T follicular helper cell (primary cell): ENCODE data around the gene IL6.
"Not testable (repeated sequence)": the region's sequence is repeated elsewhere in the genome, so short reads cannot be mapped to it uniquely, and the experiment has no call there.

Source experiments
- DNase-seq: peaks from one replicate; pipeline ENCODE4 v3.0.0-alpha.2; 2020; ENCODE audit warnings: low read depth

Gene IL6

GRCh38 chr7:22703978-22704610 lies 22.9 kb upstream of the IL6 start:
- DNase-seq = not testable (repeated sequence)

DNA sequence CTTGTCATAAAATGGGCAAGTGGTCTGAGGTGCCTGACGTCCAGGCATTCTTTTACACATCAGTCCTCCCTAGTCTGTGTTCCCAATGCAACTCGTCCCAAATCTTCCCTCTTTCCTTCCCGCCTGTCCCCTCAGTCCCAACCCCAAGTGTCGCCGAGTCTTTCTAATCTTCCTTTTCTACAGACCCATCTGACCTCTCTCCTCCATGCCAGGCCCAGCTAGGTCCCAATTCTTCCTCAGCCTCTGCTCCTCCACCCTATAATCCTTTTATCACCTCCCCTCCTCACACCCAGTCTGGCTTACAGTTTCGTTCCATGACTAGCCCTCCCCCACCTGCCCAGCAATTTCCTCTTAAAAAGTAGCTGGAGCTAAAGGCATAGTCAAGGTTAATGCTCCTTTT lies 22.3 kb upstream of the IL6 start:
- DNase-seq = not testable (repeated sequence)

GRCh38 chr7:22705874-22706273 lies 21.1 kb upstream of the IL6 start:
- not testable (repeated sequence) for DNase-seq

DNA sequence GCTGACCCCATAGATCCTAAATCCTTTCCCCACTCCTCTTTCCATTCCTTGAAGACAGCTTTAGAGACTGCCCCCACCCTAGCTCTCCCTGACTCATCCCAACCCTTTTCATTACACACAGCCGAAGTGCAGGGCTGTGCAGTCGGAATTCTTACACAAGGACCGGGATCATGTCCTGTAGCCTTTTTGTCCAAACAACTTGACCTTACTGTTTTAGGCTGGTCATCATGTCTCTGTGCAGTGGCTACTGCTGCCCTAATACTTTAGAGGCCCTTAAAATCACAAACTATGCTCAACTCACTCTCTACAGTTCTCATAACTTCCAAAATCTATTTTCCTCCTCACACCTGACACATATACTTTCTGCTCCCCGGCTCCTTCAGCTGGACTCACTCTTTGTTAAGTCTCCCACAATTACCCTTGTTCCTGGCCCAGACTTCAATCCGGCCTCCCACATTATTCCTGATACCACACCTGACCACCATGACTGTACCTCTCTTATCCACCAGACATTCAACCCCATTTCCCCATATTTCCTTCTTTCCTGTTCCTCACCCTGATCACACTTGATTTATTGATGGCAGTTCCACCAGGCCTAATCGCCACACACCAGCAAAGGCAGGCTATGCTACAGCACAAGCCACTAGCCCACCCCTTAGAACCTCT lies 19.8 kb upstream of the IL6 start:
- not testable (repeated sequence) for DNase-seq

DNA sequence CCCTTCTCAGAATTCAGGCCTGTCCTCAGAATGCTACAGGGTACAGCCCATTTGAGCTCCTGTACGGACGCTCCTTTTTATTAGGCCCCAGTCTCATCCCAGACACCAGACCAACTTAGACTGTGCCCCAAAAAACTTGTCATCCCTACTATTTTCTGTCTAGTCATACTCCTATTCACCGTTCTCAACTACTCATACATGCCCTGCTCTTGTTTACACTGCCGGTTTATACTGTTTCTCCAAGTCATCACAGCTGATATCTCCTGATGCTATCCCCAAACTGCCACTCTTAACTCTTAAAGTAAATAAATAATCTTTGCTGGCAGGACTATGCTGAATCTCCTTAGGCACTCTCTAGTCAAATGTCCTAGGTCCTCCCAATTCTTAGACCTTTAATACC lies 18.8 kb upstream of the IL6 start:
- not testable (repeated sequence) for DNase-seq

GRCh38 chr7:22708677-22709061 lies 18.3 kb upstream of the IL6 start:
- DNase-seq = not testable (repeated sequence)

- not testable (repeated sequence) for DNase-seq
Measured at GRCh38 chr7:22709062-22709829, 17.8 kb upstream of the IL6 start.

- no peak for DNase-seq
Measured at GRCh38 chr7:22709857-22710256, 17.1 kb upstream of the IL6 start.

- DNase-seq = no peak
Measured at GRCh38 chr7:22712999-22713398, 14.0 kb upstream of the IL6 start.

DNA sequence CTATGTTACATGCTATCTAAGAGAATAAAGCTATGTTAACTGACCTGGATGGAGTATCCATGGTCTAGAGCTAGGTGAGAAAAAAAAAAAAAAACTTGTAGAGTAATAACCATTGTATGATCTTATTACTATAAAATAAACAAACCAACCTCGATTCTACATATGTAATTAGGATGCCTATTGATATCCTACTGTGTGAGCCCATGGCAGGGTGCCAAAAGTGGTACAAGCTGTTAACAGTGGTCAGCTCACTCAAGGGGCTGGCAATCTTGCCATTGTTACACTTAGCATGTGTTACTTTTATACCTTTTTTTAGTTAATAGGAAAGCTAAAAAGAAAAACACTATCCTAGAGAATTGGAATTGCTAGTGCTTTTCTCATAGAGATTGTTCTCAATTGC lies 13.5 kb upstream of the IL6 start:
- DNase-seq = no peak

- DNase-seq = no peak
Measured at GRCh38 chr7:22715969-22716368, 11.0 kb upstream of the IL6 start.

- no peak for DNase-seq
Measured at GRCh38 chr7:22717760-22718159, 9.2 kb upstream of the IL6 start.

DNA sequence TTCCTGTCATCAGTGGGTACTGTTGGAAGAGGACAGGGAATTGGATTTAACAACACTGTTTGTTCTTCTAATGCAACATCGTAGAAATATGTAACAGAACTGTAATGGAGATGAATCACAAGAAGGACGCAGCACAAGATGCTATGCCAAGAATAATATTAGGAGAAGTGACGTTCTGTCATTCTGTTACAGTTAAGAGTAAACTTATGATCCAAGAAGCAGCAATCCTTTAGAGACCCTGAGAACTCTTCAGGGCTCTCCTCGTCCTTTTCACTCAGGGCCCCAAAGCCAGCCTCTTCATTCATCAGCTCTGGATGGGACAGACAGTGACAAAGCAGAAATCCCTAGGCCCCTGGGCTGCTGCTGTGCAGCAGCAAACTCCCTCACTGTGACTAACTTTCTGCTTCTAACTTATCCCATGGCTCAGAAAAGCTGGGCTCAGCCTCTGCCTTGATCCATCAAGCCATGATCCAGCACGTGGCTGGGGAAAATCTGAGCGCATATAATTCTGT lies 8.7 kb upstream of the IL6 start:
- no peak for DNase-seq

DNA sequence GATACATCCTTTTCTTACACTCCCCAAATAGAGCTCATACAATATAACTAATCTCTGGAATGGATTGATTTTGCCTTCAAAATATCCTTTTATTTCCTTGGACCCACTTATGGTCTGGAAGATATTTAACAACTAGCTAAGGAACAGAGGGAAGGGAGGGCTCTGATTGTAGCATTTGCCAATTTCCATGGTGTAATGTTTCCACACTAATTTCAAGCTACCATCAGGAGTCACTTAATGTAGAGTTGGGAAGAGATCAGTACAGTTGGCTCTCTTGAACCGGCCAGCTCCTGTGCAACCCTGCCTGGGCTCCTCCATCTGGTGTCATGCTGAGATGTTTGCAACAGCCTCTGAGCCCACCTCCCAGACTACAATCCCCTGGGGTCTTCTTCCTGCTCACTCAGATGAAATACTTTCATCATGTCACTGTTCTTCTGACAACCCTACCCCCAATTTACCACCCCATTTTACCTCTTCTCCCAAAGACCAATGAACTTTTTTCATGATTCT lies 8.0 kb upstream of the IL6 start:
- no peak for DNase-seq

- DNase-seq = no peak
Measured at GRCh38 chr7:22720791-22721786, 5.9 kb upstream of the IL6 start.

DNA sequence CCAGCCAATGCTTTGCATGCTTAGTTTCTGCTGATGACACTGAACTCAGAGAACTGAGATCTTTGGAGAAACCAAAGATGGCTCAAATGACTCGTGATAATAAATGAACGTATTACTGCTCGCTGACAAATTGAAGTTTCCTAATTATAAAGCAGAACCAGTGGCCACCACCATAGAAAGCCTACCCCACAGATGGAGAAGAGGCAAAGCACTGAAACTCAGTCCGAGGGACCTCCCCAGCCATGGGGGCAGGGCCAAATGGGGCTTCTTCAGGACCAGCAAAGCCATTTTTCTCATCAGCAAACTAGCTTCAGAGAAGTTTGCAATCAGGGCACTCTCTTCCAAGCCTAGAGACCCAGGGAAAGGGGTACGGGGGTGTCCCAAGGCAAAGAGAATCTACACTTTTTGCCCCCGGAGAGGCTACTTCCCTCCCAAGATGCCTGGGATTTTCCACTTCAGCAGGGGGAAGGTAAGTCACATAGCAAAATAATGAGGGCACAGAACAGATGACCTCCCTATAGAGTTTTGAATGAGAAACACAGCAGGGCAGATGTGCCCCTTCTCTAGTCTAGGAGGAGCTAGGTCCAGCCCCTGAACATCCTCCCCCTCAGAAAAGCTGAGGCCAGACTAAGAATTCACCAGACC lies 4.3 kb upstream of the IL6 start:
- DNase-seq = no peak

- DNase-seq = no peak
Measured at GRCh38 chr7:22723181-22723601, 3.8 kb upstream of the IL6 start.

- no peak for DNase-seq
Measured at GRCh38 chr7:22723637-22724036, 3.4 kb upstream of the IL6 start.

DNA sequence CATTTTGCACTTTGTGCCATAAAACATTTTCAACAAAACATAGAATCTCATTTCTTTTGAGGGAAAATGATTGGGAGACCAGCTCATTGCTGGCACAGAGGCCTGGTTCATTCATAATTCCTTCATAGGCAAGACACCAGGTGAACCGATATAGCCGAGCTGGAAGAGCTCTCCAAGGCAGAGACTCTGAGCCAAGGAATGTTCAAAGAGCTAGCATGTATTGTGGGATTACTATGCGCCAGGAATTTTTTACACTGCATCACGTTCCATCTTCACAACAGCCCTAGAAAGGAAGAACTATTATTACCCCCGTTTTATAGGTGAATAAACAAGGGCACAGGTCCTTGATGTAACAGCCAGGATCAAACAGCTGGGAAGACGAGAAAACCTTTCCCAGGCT lies 2.1 kb upstream of the IL6 start:
- DNase-seq = no peak

DNA sequence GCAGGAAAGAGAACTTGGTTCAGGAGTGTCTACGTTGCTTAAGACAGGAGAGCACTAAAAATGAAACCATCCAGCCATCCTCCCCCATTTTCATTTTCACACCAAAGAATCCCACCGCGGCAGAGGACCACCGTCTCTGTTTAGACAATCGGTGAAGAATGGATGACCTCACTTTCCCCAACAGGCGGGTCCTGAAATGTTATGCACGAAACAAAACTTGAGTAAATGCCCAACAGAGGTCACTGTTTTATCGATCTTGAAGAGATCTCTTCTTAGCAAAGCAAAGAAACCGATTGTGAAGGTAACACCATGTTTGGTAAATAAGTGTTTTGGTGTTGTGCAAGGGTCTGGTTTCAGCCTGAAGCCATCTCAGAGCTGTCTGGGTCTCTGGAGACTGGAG lies 1.4 kb upstream of the IL6 start:
- DNase-seq = no peak

GRCh38 chr7:22726345-22726906 lies 574 bp upstream of the IL6 start:
- peak; percentile 7 for DNase-seq
